HEK293 (cell line): Measurements from ENCODE around the gene CCNY.
A peak's percentile ranks its signal among the peaks of the same experiment; 100 is the strongest.

Experiments used
- CTCF ChIA-PET: fragments of 350-600 bp; formaldehyde crosslinking; extraction: SDS; loops from one replicate; lab custom pipeline; 2021; ENCODE audit warnings: antibody characterized with exemption; lab: Yijun Ruan, JAX
- POLR2A ChIA-PET: fragments of 300-600 bp; formaldehyde crosslinking; extraction: SDS; loops from one replicate; lab custom pipeline; 2020; ENCODE audit warnings: antibody characterized with exemption, inconsistent platforms; lab: Yijun Ruan, JAX
- H3K27ac ChIP-seq: fragments of 200-500 bp; sonication (Bioruptor generic); 2 replicates; pipeline ENCODE4 v1.5.1; 2014; ENCODE audit warnings: low read depth, low read length, control low read depth, inconsistent platforms; ENCODE audit errors: extremely low read depth
- H3K36me3 ChIP-seq, 2 experiments: fragments of 200-500 bp in 1 of 2; sonication (Bioruptor generic) in 1 of 2; 1 replicate in 1 of 2; 2 replicates in 1 of 2; pipeline ENCODE4 v1.5.1; 2014 to 2017; ENCODE audit warnings: inconsistent platforms in 2 of 2, low read length in 2 of 2; ENCODE audit not compliant: control insufficient read depth in 2 of 2, insufficient read depth in 1 of 2
- H3K4me1 ChIP-seq: fragments of 200-500 bp; sonication (Bioruptor generic); 2 replicates; pipeline ENCODE4 v1.5.1; 2014; ENCODE audit warnings: mild to moderate bottlenecking, low read length, inconsistent platforms; ENCODE audit not compliant: control insufficient read depth, insufficient read depth
- H3K4me3 ChIP-seq: 2 replicates; pipeline ENCODE4 v1.5.1; 2011; ENCODE audit warnings: low read depth, mild to moderate bottlenecking, control low read depth, low read length, moderate library complexity
- H3K9me3 ChIP-seq: fragments of 200-500 bp; sonication (Bioruptor generic); 2 replicates; pipeline ENCODE4 v1.5.1; 2014; ENCODE audit warnings: low read depth, low read length, inconsistent platforms; ENCODE audit not compliant: control insufficient read depth, insufficient read depth
- KLF17 ChIP-seq: fragments of 450-650 bp; formaldehyde crosslinking; IDR thresholded peaks from 2 replicates; pipeline ENCODE4 v1.5.1; 2016; ENCODE audit warnings: missing biosample characterization, missing genetic modification characterization
- PRDM6 ChIP-seq: fragments of 450-650 bp; formaldehyde crosslinking; IDR thresholded peaks from 2 replicates; pipeline ENCODE4 v1.5.1; 2017; ENCODE audit warnings: missing biosample characterization, missing genetic modification characterization
- SETDB1 ChIP-seq: IDR thresholded peaks from one replicate; pipeline ENCODE4 v1.6.1; 2017; ENCODE audit warnings: mild to moderate bottlenecking, low read length, moderate library complexity, mixed read lengths; ENCODE audit not compliant: insufficient read length
- YY1 ChIP-seq: fragments of 450-650 bp; formaldehyde crosslinking; IDR thresholded peaks from 2 replicates; pipeline ENCODE4 v1.5.1; 2018; ENCODE audit warnings: missing biosample characterization, missing genetic modification characterization
- ZBTB48 ChIP-seq: fragments of 450-650 bp; formaldehyde crosslinking; IDR thresholded peaks from 2 replicates; pipeline ENCODE4 v1.5.1; 2016; ENCODE audit warnings: missing biosample characterization, missing genetic modification characterization
- ZNF174 ChIP-seq: fragments of 450-650 bp; formaldehyde crosslinking; IDR thresholded peaks from 2 replicates; pipeline ENCODE4 v1.5.0; 2017; ENCODE audit warnings: missing biosample characterization, mild to moderate bottlenecking, missing genetic modification characterization
- ZNF311 ChIP-seq: fragments of 450-650 bp; formaldehyde crosslinking; IDR thresholded peaks from 2 replicates; pipeline ENCODE4 v1.5.1; 2017; ENCODE audit warnings: missing biosample characterization, missing genetic modification characterization, borderline replicate concordance
- ZNF394 ChIP-seq: fragments of 450-650 bp; formaldehyde crosslinking; IDR thresholded peaks from 2 replicates; pipeline ENCODE4 v1.5.1; 2016; ENCODE audit warnings: missing biosample characterization, missing genetic modification characterization, mild to moderate bottlenecking, moderate library complexity, borderline replicate concordance
- ZNF48 ChIP-seq: fragments of 450-650 bp; formaldehyde crosslinking; IDR thresholded peaks from 2 replicates; pipeline ENCODE4 v1.5.1; 2016; ENCODE audit warnings: missing biosample characterization, missing genetic modification characterization
- ZNF501 ChIP-seq: fragments of 450-650 bp; formaldehyde crosslinking; IDR thresholded peaks from 2 replicates; pipeline ENCODE4 v1.5.1; 2016; ENCODE audit warnings: missing biosample characterization, missing genetic modification characterization
- ZNF513 ChIP-seq: fragments of 450-650 bp; IDR thresholded peaks from 2 replicates; pipeline ENCODE4 v1.5.1; 2018; ENCODE audit warnings: missing biosample characterization, missing genetic modification characterization
- ZNF514 ChIP-seq: fragments of 450-650 bp; formaldehyde crosslinking; IDR thresholded peaks from 2 replicates; pipeline ENCODE4 v1.5.1; 2016; ENCODE audit warnings: missing biosample characterization, missing genetic modification characterization
- ZNF585B ChIP-seq: fragments of 450-650 bp; formaldehyde crosslinking; IDR thresholded peaks from 2 replicates; pipeline ENCODE4 v1.5.1; 2016; ENCODE audit warnings: missing biosample characterization, missing genetic modification characterization
- ZNF645 ChIP-seq: fragments of 450-650 bp; formaldehyde crosslinking; IDR thresholded peaks from 2 replicates; pipeline ENCODE4; 2016; ENCODE audit warnings: missing biosample characterization, missing genetic modification characterization
- ZNF776 ChIP-seq: fragments of 450-650 bp; formaldehyde crosslinking; IDR thresholded peaks from 2 replicates; pipeline ENCODE4 v1.5.0; 2017; ENCODE audit warnings: missing biosample characterization, missing genetic modification characterization, borderline replicate concordance
- ZNF830 ChIP-seq: fragments of 450-650 bp; IDR thresholded peaks from 2 replicates; pipeline ENCODE4 v1.5.0; 2018; ENCODE audit warnings: missing biosample characterization, missing genetic modification characterization, low read depth, mild to moderate bottlenecking, moderate library complexity
- ZNF837 ChIP-seq: fragments of 450-650 bp; formaldehyde crosslinking; IDR thresholded peaks from 2 replicates; pipeline ENCODE4 v1.5.1; 2016; ENCODE audit warnings: missing biosample characterization, missing genetic modification characterization

CCNY gene

GRCh38 chr10:35545079-35545657 is 208.9 kb downstream of the CCNY start:
- Histone ChIP-seq H3K4me1 (no peaks in the 10 kb centered on the region), H3K9me3 (no peaks in the 10 kb centered on the region), H3K27ac (no peak overlapping the region), H3K4me3 (no peak overlapping the region), H3K36me3 (peaks cover 0 to 16% of the 10 kb centered on the region in 2 experiments; a peak in 1 of 3 replicates)
- CTCF ChIA-PET, result interaction anchor here (3.0 kb wide), 1 partner anchor 18 kb away, joined by 17 read pairs; no protein-coding TSS in a partner anchor
- POLR2A ChIA-PET, result no interaction called here
- TF ChIP-seq ZNF48 (no peak), ZNF311 (no peak)

- TF ChIP-seq ZNF514 (tag by site-specific recombination) (no peak), YY1 (tag by site-specific recombination) (no peak), ZNF501 (tag by site-specific recombination) (no peak), PRDM6 (no peak), ZNF394 (tag by site-specific recombination) (no peak), ZNF837 (no peak), ZNF830 (no peak), KLF17 (tag by site-specific recombination) (no peak)
Measured at GRCh38 chr10:35545878-35546590, 209.7 kb downstream of the CCNY start.

GRCh38 chr10:35546824-35547225 is 210.5 kb downstream of the CCNY start:
- POLR2A ChIA-PET, result no interaction called here
- Histone ChIP-seq H3K36me3 (peaks cover 0 to 16% of the 10 kb centered on the region in 2 experiments; a peak in 1 of 3 replicates), H3K4me3 (no peak overlapping the region), H3K4me1 (no peaks in the 10 kb centered on the region), H3K9me3 (no peaks in the 10 kb centered on the region), H3K27ac (no peak overlapping the region)
- CTCF ChIA-PET, result interaction anchor here (0.5 to 3.0 kb wide), 6 partner anchors 16 to 911 kb away, joined by 3 to 17 read pairs (median 3); no protein-coding TSS in a partner anchor
- TF ChIP-seq ZNF585B (tag by site-specific recombination) (no peak), ZNF513 (no peak), PRDM6 (peak; percentile 72), ZNF776 (tag by site-specific recombination) (no peak), ZNF645 (tag by site-specific recombination) (no peak), SETDB1 (no peak), ZNF174 (tag by site-specific recombination) (no peak), ZBTB48 (tag by site-specific recombination) (no peak)

More at GRCh38 chr10:35545878-35546590, 209.7 kb downstream of the CCNY start:
- H3K4me1 ChIP-seq, result no peaks in the 10 kb centered on the region
- H3K36me3 ChIP-seq, result peaks cover 0 to 16% of the 10 kb centered on the region in 2 experiments; a peak in 1 of 3 replicates
- no peak overlapping the region for H3K27ac ChIP-seq
- no peaks in the 10 kb centered on the region for H3K9me3 ChIP-seq
- CTCF ChIA-PET, result interaction anchor here (1.0 to 3.0 kb wide), 2 partner anchors 17 to 164 kb away, joined by 3 to 17 read pairs; no protein-coding TSS in a partner anchor
- POLR2A ChIA-PET, result no interaction called here
- H3K4me3 ChIP-seq, result no peak overlapping the region
